IPS-NIHi11 (cell line): ENCODE results near the gene PJA2.

Source experiments
- DNase-seq: peaks from one replicate; pipeline ENCODE4 v3.0.0; 2012; ENCODE audit warnings: mixed read lengths, low spot score

Gene PJA2

DNA sequence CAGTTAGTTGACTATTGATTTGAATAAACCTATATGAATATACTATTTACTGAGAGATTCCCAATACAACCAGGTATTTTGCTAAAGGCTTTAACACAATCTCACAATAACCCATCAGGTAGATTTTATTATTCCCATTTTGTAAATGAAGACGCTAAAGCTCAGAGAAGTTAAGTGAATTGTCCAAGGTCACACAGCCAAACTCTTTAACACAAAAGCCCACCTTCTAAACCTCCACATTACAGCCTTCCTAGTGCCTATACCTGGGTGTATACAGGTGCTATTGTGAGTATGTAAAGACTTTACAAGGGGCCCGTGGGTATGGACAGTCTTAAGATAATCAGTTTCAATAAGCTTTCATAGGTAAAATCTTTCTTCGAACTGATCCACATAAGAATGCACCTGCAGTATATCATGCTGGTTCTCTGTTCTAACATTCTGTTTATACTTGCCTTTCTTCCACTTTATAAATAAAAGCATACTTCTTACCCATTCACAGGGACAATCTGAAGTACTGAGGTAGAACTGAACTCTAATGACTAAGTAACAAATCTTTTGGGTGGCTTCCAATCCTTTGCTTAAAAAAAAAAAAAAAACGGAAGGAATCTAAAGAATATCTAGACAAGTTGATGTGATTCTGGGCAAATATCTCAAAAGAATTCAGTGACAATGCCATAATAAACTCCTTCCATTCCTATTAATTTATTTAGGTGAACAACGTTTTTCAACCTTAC is 59.1 kb downstream of the PJA2 start:
- DNase-seq, result no peak

DNA sequence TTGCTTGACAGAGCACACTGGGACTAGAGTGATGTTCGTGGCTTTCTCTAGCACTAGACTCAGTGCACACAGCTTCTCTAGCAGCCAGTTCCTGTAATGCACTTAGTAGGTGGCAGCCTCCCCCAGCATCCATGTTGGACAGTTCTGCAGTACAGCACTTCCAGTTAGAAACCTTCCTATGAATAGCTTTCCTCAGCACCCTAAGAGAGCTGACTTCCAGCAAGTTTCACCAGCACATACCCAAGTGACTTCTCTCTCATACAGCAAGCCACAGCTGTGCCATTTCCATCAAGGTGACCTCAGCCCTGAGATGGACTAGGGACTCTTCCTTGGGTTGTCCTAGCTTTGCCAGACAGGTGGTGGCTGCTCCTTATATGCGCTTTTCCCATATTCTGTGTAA is 60.4 kb downstream of the PJA2 start:
- no peak for DNase-seq

DNA sequence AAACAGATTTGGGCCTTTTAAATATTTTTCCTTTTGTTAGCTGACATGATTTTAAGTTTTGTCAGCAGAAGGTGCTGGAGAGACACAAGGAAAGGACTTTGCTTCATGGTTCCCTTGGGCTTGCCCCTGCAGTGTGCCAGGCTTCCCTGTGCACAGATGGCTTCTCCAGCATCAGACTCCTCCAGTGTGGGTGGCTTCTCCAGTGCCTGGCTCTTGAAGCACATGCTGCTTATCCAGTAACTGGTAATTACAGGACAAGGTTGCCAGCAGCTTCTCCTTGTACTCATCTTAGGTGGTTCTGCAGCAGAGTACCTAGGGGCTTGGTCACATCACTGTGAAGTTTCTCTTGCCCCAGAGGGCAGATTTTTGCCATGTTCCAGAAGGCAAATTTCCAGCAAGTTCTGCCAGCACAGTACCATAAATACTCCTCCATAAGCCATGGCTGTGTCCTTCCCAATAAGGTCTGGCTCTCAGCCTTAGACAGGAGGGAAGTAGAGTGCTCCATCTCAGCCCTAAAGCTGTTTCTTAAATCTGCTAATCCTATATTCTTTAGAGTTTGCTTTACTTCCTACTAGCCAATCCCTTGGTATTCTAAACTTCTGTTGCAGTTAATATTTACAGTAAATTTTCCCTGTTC is 62.4 kb downstream of the PJA2 start:
- DNase-seq, result no peak

DNA sequence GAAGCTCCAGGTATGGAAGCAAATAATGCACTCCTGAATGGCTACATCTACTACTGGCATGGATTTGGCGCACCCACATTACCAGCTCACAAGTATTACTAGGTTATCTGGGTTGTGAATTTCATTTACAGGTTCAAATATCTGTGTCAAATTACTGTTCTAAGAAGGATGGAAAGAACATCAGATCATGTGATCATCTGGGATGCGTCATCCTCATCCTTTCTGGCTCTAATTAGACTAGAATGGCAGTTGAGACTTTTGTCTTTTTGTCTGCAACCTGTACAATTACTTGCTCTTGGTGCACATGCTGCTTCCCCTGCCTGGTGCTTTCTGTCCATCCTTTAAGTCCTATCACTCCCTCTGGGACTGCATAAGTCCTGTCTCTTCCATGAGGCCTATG is 64.1 kb downstream of the PJA2 start:
- DNase-seq, result no peak

DNA sequence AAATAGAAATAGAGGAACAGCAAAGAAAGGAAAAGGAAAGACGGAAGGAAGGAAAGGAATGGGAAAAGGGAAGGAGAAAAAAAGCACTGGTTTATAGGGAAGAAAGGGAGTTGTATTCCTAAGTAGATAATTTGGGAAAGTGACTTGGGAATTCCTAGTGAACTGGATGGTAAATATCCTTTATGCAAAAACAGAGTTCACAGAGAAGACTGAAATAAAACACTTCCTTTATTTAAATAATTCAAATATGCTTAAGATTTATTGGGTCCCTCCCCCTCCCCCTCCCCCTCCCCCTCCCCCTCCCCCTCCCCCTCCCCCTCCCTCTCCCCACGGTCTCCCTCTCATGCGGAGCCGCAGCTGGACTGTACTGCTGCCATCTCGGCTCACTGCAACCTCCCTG is 69.4 kb downstream of the PJA2 start:
- no peak for DNase-seq

DNA sequence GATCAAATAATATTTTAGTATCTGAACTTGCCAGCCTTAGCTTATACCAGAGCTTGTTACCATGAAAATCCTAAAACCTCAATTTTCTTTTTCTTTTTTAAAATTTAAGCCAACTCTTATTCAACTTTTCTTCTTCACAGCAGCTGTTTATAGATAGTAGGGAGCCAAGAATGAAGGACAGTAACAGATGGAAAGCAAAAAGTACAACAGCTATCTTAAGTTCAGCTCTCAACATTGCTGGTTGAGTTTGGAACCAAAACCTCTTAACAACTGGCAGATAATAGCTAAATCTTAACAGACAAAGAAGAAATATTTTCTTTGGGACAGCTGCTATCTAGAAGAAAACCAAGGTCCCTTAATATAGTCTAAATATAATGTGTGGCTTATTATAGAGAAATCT is 74.7 kb downstream of the PJA2 start:
- DNase-seq, result no peak

DNA sequence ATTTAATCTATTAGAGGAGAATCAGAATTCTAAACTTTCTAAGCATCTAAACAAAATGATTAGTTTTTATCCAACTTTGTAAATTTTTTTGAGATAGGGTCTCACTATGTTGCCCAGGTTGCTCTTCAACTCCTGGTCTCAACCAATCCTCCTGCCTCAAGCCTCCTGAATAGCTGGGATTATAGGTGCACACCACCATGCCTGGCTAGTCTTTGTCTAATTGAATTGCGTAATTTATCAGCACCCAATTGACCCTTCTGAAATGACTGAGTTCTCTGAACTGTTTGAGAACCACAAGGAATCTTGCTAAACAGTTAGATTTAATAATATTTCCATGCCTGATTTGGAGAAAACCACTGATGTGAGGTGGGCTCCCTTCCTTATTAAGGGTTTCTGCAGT is 75.7 kb downstream of the PJA2 start:
- DNase-seq, result no peak

DNA sequence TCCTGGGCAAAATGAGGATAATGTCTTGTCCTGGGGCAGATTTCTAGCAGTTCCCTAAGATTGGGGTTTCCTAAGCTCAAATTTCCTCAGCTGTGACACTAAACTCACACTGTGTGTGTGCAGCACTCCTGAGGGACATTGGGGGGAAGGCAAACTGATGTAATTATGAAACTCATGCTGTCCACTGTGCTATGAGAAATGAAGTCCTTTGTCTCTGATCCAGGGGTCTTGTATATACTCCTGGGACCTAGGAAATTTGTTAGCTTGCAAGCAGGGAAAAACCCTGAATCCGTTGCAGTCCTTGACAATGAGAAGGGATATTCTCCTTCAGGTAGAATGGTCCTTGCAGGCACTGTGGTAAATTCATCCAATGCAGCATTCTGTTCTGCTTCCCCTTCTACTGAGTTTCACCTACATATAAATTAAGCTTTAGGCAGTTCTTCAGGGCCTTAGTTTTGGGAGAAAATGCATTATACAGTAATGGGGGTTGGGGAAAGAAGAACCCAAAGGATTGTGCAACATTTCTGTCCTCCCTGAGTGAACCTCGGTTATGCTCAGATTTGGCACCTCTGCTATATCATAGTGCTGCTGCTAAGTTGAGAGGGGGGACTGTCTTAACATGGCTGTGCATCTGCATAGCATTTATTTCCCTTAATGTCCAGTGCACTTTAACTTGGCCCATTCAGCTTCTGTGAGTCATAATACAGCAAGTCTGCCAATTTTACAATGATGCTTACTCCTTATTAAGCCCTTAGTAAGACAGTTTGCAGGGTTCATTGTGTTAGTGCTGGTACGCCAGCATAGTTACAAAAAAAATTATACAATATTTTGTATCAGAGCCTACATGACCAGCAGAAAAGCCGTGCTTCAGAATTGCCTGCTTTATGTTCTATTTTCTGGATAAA is 80.2 kb downstream of the PJA2 start:
- DNase-seq, result no peak

DNA sequence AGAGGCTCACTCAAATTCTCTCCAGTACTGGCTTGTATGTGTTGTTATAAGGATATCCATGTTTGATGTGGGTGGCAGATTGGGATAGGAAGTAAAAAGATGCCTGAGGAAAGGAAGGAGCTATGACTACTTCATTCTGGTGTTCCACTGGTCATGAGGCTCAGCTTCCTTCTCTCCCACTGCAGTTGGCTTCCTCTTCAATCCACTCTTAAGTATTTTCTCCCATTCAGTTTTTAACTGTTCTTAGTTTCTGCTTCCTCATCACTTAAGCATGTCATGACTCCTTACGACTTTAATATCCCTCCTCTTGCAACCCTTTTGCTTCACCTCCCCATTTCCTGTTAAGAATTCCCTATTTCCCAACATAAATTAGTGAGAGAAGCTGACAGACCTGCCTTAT is 81.1 kb downstream of the PJA2 start:
- DNase-seq, result no peak

DNA sequence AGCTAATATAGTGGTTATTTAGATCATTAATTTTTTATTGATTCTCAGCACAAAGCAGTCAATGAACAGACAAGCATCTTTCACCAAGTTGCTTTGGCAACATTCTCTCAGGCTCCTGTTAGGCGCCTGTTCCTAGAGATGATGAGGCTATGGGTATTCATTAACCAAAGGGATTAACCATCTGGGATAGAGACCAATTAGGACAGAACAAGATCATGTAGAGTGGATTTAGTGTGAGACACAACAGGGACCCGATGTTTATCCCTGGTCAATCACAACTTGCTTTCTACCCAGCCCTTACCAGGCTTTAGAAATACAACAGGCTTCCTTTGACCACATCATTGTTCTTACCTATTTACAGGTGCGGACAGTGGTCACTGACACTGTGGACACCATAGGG is 82.2 kb downstream of the PJA2 start:
- no peak for DNase-seq

DNA sequence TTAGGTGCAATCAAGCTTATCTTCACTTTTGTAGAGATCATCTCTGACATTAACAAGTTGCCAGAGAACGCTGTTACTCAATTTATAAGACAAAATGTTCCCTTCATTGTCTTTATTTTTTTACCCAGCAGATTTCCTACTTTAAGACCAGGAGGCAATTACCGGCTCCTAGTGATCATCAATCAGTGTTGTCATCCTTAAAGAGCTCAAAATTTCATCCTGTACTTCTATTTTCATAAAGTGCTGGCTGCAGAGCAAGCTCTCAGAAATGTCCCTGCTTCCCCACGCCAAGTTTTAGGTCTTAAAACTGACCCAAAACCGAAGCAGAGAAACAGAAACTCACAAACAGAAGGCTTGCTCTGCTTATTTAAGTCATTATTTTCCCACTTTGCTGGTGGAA is 82.9 kb downstream of the PJA2 start:
- DNase-seq, result no peak

DNA sequence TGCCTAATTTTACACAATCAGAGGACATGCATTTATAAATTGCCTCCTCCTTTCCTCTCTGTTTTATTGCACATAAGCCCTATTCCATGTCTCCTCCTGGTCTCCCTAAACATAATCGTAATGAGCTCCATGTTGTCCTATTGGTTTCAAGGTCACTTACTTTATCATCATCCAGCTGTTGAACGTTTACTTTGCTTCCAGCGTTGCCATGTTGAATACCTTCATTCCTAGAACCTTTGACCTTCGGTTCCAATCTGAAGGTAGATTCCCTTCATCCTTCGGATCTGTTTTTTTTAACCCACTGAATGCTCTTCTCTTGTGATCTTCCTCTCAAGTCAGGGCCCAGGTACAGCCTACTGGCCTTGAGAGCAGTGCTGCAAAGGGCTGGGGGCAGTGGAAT is 84.3 kb downstream of the PJA2 start:
- no peak for DNase-seq

DNA sequence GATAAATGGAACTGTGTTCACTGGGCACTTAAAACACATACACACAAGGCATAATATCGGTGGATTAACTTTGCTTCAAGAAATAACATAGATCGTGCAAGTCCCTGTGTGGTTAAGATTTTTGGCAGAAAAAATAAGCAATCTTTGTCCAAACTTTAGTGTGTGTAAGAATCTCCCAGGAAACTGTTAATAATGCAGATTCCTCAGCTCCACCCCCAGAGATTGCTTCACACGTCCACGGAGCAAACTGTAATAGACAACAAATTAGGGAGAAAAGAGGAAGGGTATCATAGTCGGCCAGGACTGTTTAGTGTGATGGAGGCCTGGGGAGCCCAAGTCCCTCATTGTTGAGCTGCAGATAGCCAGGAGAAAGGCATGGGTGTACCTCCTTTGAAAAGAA is 84.8 kb downstream of the PJA2 start:
- no peak for DNase-seq

DNA sequence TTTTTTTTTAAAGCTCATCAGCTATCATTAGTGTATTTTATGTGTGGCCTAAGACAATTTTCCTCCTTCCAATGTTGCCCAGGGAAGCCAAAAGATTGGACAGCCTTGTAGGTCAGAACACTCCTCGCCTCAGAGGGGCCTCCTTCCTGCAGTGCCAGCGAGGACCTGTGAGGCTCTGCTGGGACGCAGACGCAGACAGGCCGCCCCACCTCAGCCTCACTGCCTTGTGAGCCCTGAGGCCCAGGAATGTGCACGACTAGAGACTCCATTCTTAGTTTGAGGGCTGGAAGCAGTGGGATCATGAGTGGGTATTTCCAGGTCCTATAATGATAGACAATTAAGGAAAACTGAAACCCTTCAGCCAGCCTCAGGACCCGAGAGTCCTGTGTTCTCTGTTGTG is 85.4 kb downstream of the PJA2 start:
- DNase-seq, result peak; percentile 40

DNA sequence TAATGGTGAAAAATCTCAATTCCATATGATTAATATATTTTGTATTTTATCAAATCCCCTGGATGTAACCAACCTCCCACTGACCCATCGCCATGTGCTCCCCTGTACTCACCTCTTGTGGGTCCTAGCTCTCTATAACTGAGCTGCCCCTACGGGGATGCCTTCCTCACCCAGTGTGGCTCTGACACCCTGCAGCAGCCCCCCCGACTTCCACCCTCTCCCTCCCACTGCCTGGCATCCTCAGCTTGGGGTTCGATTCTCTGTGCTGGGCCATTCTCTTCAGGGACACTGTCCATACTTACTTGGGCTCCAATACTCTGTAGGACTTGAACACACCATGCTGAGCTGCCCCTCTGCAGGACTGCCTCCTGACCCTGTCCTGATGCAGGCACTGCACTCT is 87.1 kb downstream of the PJA2 start:
- DNase-seq, result no peak

DNA sequence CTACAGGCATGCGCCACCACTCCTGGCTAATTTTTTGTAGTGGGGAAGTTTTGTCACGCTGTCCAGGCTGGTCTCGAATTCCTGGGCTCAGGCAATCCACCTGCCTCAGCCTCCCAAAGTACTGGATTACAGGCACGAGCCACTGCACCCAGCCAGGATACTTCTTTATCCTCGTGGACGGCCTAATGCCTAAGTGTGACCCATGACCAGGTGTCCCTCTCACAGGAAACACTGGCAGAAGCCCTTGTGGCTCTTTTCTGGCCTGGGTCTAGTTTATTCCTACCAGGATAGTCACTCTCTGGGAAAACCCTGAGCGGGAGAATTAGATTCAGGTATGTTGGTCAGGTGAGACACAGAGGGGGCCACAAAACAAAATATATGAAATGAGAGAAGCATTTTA is 90.4 kb downstream of the PJA2 start:
- DNase-seq, result no peak

DNA sequence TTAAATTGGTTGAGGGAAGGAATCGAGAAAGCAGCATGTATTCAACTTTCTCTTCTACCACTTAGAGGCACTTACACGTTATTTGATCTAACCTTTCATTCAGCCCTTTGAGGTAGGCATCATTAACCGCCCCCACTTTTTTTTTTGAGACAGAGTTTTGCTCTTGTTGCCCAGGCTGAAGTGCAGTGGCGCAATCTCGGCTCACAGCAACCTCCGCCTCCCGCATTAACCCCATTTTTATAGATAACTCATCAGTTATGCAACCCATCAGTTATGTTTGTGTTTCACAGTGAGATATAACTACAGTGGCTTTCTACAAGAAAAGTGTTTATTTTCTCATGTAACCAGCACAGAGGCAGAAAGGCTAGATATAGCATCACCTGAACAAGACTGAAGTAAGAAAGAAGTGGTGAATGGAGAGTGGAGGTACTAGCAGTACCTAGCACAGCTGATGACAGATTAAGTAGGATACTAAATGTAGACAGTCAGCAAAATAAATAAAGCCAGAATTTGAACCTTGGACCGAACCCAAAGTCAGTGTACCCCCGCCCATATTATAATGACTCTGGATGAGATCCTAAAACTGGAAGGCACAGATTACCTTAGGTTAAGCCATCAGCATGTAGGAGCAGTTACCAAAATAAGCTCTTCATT is 91.2 kb downstream of the PJA2 start:
- DNase-seq, result no peak

DNA sequence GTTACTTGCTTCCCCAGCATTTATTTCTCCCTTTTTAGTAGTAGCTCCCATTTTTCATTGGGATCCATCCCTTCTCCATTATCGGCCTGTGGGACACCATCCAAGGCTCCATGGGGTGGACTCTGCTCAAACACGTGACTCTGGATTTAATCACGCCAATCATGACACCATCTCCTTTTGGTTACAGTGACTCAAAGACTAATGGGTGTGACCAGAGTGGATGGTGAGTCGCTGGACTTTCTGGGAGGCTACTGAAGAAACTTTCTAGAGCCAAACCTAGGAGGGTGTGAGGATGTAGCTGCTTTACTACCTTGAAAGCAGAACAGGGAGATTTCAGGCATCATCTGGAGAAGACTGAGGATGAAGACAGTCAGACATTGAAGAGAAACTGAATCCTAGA is 93.1 kb downstream of the PJA2 start:
- DNase-seq, result no peak

DNA sequence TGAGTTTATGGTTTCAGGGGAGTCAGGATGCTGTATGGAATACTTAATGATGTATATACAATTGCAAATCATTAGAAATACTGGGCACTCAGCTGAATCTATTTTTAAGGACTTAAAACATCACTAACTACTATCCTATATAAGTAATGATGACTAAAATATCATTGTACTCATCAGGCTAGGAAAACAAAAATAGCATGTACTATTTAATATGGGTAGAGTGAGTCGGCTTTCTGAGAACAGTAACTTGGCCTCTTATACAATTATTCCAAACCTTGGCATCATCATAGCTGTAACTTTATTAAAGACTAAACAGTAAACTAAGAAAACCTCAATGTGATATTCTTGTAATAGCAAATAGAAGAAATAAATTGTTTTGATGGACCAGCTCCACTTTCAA is 94.5 kb downstream of the PJA2 start:
- DNase-seq, result no peak

DNA sequence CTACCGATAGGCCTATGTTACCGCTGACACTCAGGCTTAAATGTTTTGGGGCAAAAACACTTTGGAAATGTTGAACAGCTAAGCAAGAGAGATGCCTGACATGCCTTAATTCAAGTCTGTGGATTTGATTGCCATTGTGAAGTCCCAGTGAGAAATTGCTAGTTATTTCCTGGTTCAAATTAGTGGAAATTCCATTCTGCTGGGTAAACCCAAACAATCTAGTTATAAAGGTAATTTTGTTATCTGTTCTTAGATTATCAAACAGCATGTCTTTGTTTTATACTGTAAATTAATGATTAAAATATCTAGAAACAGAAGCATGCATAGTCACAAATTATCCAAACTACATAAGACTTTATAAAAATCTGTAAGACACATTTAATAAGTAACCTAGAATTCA is 96.6 kb downstream of the PJA2 start:
- DNase-seq, result no peak

DNA sequence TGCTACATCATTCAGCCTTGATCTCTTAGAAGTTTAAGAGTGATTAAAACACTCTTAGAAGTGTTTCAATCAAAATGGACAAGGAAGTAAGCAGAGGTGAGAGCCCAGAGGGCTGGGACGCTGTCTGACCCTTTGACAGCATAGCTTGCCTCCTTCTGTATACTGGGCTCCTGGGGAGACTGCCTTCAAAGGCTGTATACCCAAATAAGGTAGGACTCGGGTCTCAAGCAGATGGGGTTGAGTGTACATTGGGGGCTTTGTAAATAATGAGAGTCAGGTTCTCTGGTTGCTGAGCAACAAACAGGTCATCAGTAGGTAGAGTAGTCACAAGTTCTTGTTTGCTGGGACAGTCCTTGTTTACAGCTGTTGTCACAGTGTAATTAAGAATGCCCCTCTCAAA is 97.1 kb downstream of the PJA2 start:
- DNase-seq, result no peak

DNA sequence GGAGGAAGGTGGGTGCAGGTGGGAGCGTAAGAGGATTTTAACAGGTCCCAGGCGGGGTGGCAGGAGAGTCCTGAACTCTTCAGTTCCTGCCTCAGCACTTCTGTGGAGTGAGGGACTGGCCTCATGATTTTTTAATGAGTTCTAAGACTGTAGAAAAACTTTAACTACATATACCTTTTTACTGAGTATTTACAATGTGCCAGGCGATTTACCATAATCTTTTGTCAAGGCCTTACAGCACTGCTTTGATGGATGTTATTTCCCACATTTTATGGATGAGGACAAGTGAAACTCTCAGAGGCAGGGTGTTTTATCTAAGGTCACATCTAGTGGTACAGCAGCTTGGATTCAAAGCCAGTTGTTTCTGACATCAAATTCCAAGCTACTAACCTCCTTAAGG is 99.5 kb downstream of the PJA2 start:
- no peak for DNase-seq
